ENCODE data around the gene PRKAR2B. TPM values are rescaled to one million over a fixed set of nuclear protein-coding genes. Genes with fewer than 3 reads are reported as not detected.

The PRKAR2B gene
- 15.1 TPM for total RNA-seq (2021; ENCODE audit: unreplicated experiment)
- 3.2 and 5.3 TPM in 2 replicates for polyA plus RNA-seq (2012)
- Bru-seq, nascent RNA: percentile 44 among the genes with signal in this experiment
- BruChase-seq, experiment 1, labeled RNA remaining after a 6-hour chase: percentile 43 among the genes with signal in this experiment
- percentile 37 among the genes with signal in this experiment for BruChase-seq, experiment 2, labeled RNA remaining after a 2-hour chase
- long read RNA-seq, transcript PRKAR2B-201 (11 exons, 3,745 nt): major isoform, 55 of 80 reads
- long read RNA-seq, partial matches to known transcripts: 9 of 80 reads
- long read RNA-seq, other reads (novel, unspliced or antisense): 16 of 80 reads

GRCh38 chr7:107044347-107045194 is at the start of gene PRKAR2B:
Gene PRKAR2B (plus strand): TSS chr7:107044705. CDS start chr7:107044908, 203 bp downstream.
- no peaks in the 10 kb centered on the region for H3K79me2 ChIP-seq (ENCODE audit: insufficient read depth, low read length)
- POLR2A ChIA-PET: no interaction called here

More at GRCh38 chr7:107044347-107045194, at the start of gene PRKAR2B:
- Histone ChIP-seq H4K20me1 (ENCODE audit: insufficient read depth) (no peaks in the 10 kb centered on the region), H3K9me3 (ENCODE audit: control insufficient read depth in 1 of 2, insufficient read depth in 1 of 2, low read depth in 1 of 2, low read length in 2 of 2) (no peaks in the 10 kb centered on the region), H2AFZ (ENCODE audit: low read depth, low read length, poor library complexity, severe bottlenecking) (peak within 1 kb of the TSS; percentile 97), H3K9ac (ENCODE audit: low read length) (peak within 1 kb of the TSS; percentile 49), H3K4me3 (replicated peaks in 1 of 2; ENCODE audit: low read depth in 1 of 2, low read length in 2 of 2) (peak within 1 kb of the TSS; percentile 64 to 69), H3K36me3 (ENCODE audit: control insufficient read depth in 1 of 2, insufficient read depth in 2 of 2, low read length in 2 of 2) (no peaks in the 10 kb centered on the region), H3K27ac (ENCODE audit: low read depth, low read length) (peak within 1 kb of the TSS; percentile 41; the same call in 1 of the 2 replicates), H3K9me2 (ENCODE audit: insufficient read depth) (no peaks in the 10 kb centered on the region), H3K4me2 (ENCODE audit: low read length) (peak within 1 kb of the TSS; percentile 99), H3K4me1 (ENCODE audit: control insufficient read depth in 1 of 2, insufficient read depth in 2 of 2, low read length in 2 of 2) (peaks cover 0 to 16% of the 10 kb centered on the region in 2 experiments; a peak in 3 of 4 replicates), H3K27me3 (ENCODE audit: insufficient read depth, low read length) (no peaks in the 10 kb centered on the region)
- intact Hi-C loops (cut with micrococcal nuclease): no loop called here
- ChIA-PET RAD21 (ENCODE audit: low non-redundant PET in 1 of 2, low total read pairs in 2 of 2, uncharacterized antibody in 2 of 2, unreplicated experiment in 2 of 2) (no interaction called here), CTCF (no interaction called here)
- no TSS peak for BruUV-seq (replicated peaks)
- DNase-seq (ENCODE audit: low read depth, low spot score): peak; percentile 27
- peak; percentile 95 for ATAC-seq
- TF ChIP-seq ZFX (IDR thresholded peaks at IDR 0.05) (peak; percentile 71), SP1 (IDR thresholded peaks at IDR 0.05; ENCODE audit: low read depth) (no peak), CBX3 (IDR thresholded peaks at IDR 0.05; ENCODE audit: low read depth) (0 out of 2 replicates have a peak, but pooled peaks have one; percentile 21), EGR1 (IDR thresholded peaks at IDR 0.05; ENCODE audit: low read depth) (peak; percentile 60), POLR2AphosphoS5 (IDR thresholded peaks at IDR 0.05; ENCODE audit: low read depth, low read length) (peak; percentile 23; the same call in 1 of the 2 replicates), YY1 (IDR thresholded peaks at IDR 0.05; ENCODE audit: extremely low read depth, insufficient replicate concordance, low read depth, low read length) (no peak), MAX (IDR thresholded peaks at IDR 0.05) (peak; percentile 62), REST (IDR thresholded peaks at IDR 0.05; ENCODE audit: low read depth) (no peak)
